GM23338 (cell line): ENCODE data around the gene MICAL3. TPM values are rescaled to one million over a fixed set of nuclear protein-coding genes. Genes with fewer than 3 reads are reported as not detected.

Source experiments
- ATAC-seq: fragments of 200-7000 bp; cut with Tn5 transposase; 3 replicates; pipeline ENCODE4 v1.9.1; 2020
- DNase-seq: peaks from one replicate; pipeline ENCODE4 v3.0.0-alpha.2; 2015; ENCODE audit warnings: low spot score
- H2AFZ ChIP-seq: fragments of 200-600 bp; sonication (generic); 2 replicates; pipeline ENCODE4 v1.8.0; 2016; ENCODE audit warnings: antibody characterized with exemption, mild to moderate bottlenecking, moderate library complexity
- H3F3A ChIP-seq: fragments of 200-600 bp; sonication (generic); replicated peaks from 2 replicates; pipeline ENCODE4 v1.8.0; 2017; ENCODE audit warnings: antibody characterized with exemption, mixed run types, low read depth
- H3K27ac ChIP-seq: fragments of 200-600 bp; sonication (generic); 2 replicates; pipeline ENCODE4 v1.6.1; 2016; ENCODE audit warnings: low read depth
- H3K27me3 ChIP-seq: fragments of 200-600 bp; sonication (generic); 2 replicates; pipeline ENCODE4 v1.8.0; 2016; ENCODE audit warnings: mild to moderate bottlenecking, mixed run types, moderate library complexity; ENCODE audit not compliant: insufficient read depth
- H3K36me3 ChIP-seq: fragments of 200-600 bp; sonication (generic); 2 replicates; pipeline ENCODE4 v1.8.0; 2016; ENCODE audit warnings: mild to moderate bottlenecking; ENCODE audit not compliant: insufficient read depth
- H3K4me1 ChIP-seq: fragments of 200-600 bp; sonication (generic); 2 replicates; pipeline ENCODE4 v1.8.0; 2016; ENCODE audit warnings: mild to moderate bottlenecking, moderate library complexity; ENCODE audit not compliant: insufficient read depth
- H3K4me2 ChIP-seq: fragments of 200-600 bp; sonication (generic); 2 replicates; pipeline ENCODE4 v1.7.1; 2017; ENCODE audit warnings: mixed run types
- H3K4me3 ChIP-seq: fragments of 200-600 bp; sonication (generic); 2 replicates; pipeline ENCODE4 v1.6.1; 2016; ENCODE audit warnings: mixed run types
- H3K79me2 ChIP-seq: fragments of 200-600 bp; sonication (generic); replicated peaks from 2 replicates; pipeline ENCODE4 v1.8.0; 2017; ENCODE audit warnings: mild to moderate bottlenecking; ENCODE audit not compliant: insufficient read depth
- H3K9me2 ChIP-seq: fragments of 200-600 bp; sonication (generic); 2 replicates; pipeline ENCODE4 v1.8.0; 2017; ENCODE audit not compliant: insufficient read depth
- H4K20me1 ChIP-seq: fragments of 200-600 bp; sonication (generic); replicated peaks from 2 replicates; pipeline ENCODE4 v1.8.0; 2017; ENCODE audit warnings: mild to moderate bottlenecking; ENCODE audit not compliant: insufficient read depth
- H3K27ac Mint-ChIP-seq: 2 replicates; pipeline ENCODE4 v1.8.0; 2020; ENCODE audit warnings: inconsistent platforms, mild to moderate bottlenecking, moderate library complexity, mixed read lengths
- H3K27me3 Mint-ChIP-seq: 3 replicates; pipeline ENCODE4 v1.8.0; 2022; ENCODE audit warnings: low read depth, mild to moderate bottlenecking, moderate library complexity, mixed read lengths, inconsistent platforms; ENCODE audit not compliant: insufficient read depth, poor library complexity
- H3K36me3 Mint-ChIP-seq: 3 replicates; pipeline ENCODE4 v1.8.0; 2021; ENCODE audit warnings: low read depth, mild to moderate bottlenecking, inconsistent platforms, moderate library complexity, mixed read lengths
- H3K4me1 Mint-ChIP-seq: 3 replicates; pipeline ENCODE4 v1.8.0; 2020; ENCODE audit warnings: mild to moderate bottlenecking, inconsistent platforms, mixed read lengths
- H3K4me3 Mint-ChIP-seq: 3 replicates; pipeline ENCODE4 v1.8.0; 2021; ENCODE audit warnings: moderate library complexity, mild to moderate bottlenecking, inconsistent platforms, mixed read lengths
- H3K9me3 Mint-ChIP-seq: 3 replicates; pipeline ENCODE4 v1.8.0; 2020; ENCODE audit warnings: moderate library complexity, mild to moderate bottlenecking, inconsistent platforms, mixed read lengths
- EZH2 ChIP-seq: fragments of 200-600 bp; sonication (generic); IDR thresholded peaks from one replicate; pipeline ENCODE4 v1.8.0; 2017; ENCODE audit warnings: antibody characterized with exemption, mild to moderate bottlenecking, low read depth; ENCODE audit not compliant: unreplicated experiment
- JUNB ChIP-seq: IDR thresholded peaks from one replicate; pipeline ENCODE4 v1.6.1; 2016; ENCODE audit warnings: antibody characterized with exemption; ENCODE audit not compliant: unreplicated experiment
- NANOG ChIP-seq: IDR thresholded peaks from 2 replicates; pipeline ENCODE4 v1.6.1; 2016; ENCODE audit warnings: antibody characterized with exemption, borderline replicate concordance
- REST ChIP-seq: IDR thresholded peaks from one replicate; pipeline ENCODE4 v1.6.1; 2018; ENCODE audit warnings: antibody characterized with exemption; ENCODE audit not compliant: unreplicated experiment
- STAT1 ChIP-seq: IDR thresholded peaks from one replicate; pipeline ENCODE4 v1.6.1; 2016; ENCODE audit warnings: antibody characterized with exemption; ENCODE audit not compliant: unreplicated experiment
- ZNF462 ChIP-seq: fragments of 250-450 bp; sonication (Bioruptor Pico); IDR thresholded peaks from 2 replicates; pipeline ENCODE4 v1.5.0; 2020; ENCODE audit warnings: mild to moderate bottlenecking, moderate library complexity
- polyA plus RNA-seq: library from polyadenylated mRNA; unstranded; fragments of >200 nt; fragmentation: Nextera tagmentation; extraction: Ambion mirVana; gene quantifications from 2 replicates; pipeline ENCODE4 v1.2.1, GENCODE V29; 2016
- total RNA-seq: library from RNA; depleted of rRNA; stranded (reverse); fragments of >200 nt; shearing (Covaris generic); gene quantifications from 2 replicates; pipeline ENCODE4 v1.2.3, GENCODE V29; 2014
- TF ChIP-seq, protein P1 (sequence below): IDR thresholded peaks from 2 replicates; pipeline ENCODE4 v1.6.1; 2016; ENCODE audit warnings: antibody characterized with exemption

The MICAL3 gene
- total and polyA plus RNA-seq, 2 experiments from 2014 or later: 10.1 to 33.9 TPM

- Histone ChIP-seq H4K20me1 (peaks cover under 1% of the 10 kb centered on the region; the same call in 1 of the 2 replicates), H3K27ac (no peak overlapping the region)
Observed at GRCh38 chr22:17861909-17862308, 162.5 kb downstream of the MICAL3 start.

More at GRCh38 chr22:17861909-17862308, 162.5 kb downstream of the MICAL3 start:
- H2AFZ ChIP-seq: no peak overlapping the region
- Mint-ChIP-seq H3K4me3 (no peak overlapping the region), H3K36me3 (peaks cover 4% of the 10 kb centered on the region; the same call in 2 of the 3 replicates), H3K27me3 (peaks cover 6% of the 10 kb centered on the region), H3K27ac (no peak overlapping the region), H3K4me1 (peaks cover 5% of the 10 kb centered on the region; the same call in 1 of the 3 replicates), H3K9me3 (no peaks in the 10 kb centered on the region)
- H3K79me2 ChIP-seq: no peaks in the 10 kb centered on the region
- no peaks in the 10 kb centered on the region for H3F3A ChIP-seq
- DNase-seq: no peak
- no peak overlapping the region for H3K4me2 ChIP-seq
- no peak for ATAC-seq
- H3K4me3 ChIP-seq: no peak overlapping the region
- no peaks in the 10 kb centered on the region for H3K9me2 ChIP-seq
- H3K36me3 ChIP-seq: no peaks in the 10 kb centered on the region
- no peak for TF ChIP-seq REST
- TF ChIP-seq, protein P1, sequence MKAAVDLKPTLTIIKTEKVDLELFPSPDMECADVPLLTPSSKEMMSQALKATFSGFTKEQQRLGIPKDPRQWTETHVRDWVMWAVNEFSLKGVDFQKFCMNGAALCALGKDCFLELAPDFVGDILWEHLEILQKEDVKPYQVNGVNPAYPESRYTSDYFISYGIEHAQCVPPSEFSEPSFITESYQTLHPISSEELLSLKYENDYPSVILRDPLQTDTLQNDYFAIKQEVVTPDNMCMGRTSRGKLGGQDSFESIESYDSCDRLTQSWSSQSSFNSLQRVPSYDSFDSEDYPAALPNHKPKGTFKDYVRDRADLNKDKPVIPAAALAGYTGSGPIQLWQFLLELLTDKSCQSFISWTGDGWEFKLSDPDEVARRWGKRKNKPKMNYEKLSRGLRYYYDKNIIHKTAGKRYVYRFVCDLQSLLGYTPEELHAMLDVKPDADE: no peak
- no peak for TF ChIP-seq JUNB
- TF ChIP-seq ZNF462 (CRISPR knock-in tag): no peak
- TF ChIP-seq STAT1: no peak
- TF ChIP-seq EZH2: no peak
- TF ChIP-seq NANOG: no peak
- H3K27me3 ChIP-seq: no peaks in the 10 kb centered on the region
- no peaks in the 10 kb centered on the region for H3K4me1 ChIP-seq
